Smooth muscle cell (in vitro differentiated cells): Measurements from ENCODE around the gene NPR1. TPM values are rescaled to one million over a fixed set of nuclear protein-coding genes. Genes with fewer than 3 reads are reported as not detected.

Source experiments
- DNase-seq: peaks from one replicate; lab custom pipeline; 2025; ENCODE audit not compliant: unreplicated experiment; lab: John Stamatoyannopoulos, UW
- H2AFZ ChIP-seq: fragments of 200-600 bp; sonication (generic); 2 replicates; pipeline ENCODE4 v1.6.0; 2016; ENCODE audit warnings: antibody characterized with exemption, low read depth, mild to moderate bottlenecking
- H3F3A ChIP-seq: fragments of 200-600 bp; sonication (generic); 2 replicates; pipeline ENCODE4 v1.6.0; 2017; ENCODE audit warnings: antibody characterized with exemption, low read depth
- H3K27ac ChIP-seq: fragments of 200-600 bp; sonication (generic); 2 replicates; pipeline ENCODE4 v1.5.1; 2016; ENCODE audit warnings: low read depth, mild to moderate bottlenecking
- H3K27me3 ChIP-seq: fragments of 200-600 bp; sonication (generic); 2 replicates; pipeline ENCODE4 v1.6.1; 2016; ENCODE audit warnings: low read depth, mild to moderate bottlenecking
- H3K36me3 ChIP-seq: fragments of 200-600 bp; sonication (generic); 2 replicates; pipeline ENCODE4 v1.5.1; 2016; ENCODE audit warnings: low read depth
- H3K4me1 ChIP-seq: fragments of 200-600 bp; sonication (generic); 2 replicates; pipeline ENCODE4 v1.5.1; 2016; ENCODE audit warnings: low read depth
- H3K4me2 ChIP-seq: fragments of 200-600 bp; sonication (generic); 2 replicates; pipeline ENCODE4 v1.6.0; 2016; ENCODE audit warnings: mild to moderate bottlenecking
- H3K4me3 ChIP-seq: fragments of 200-600 bp; sonication (generic); 2 replicates; pipeline ENCODE4 v1.5.1; 2016; ENCODE audit warnings: mild to moderate bottlenecking
- H3K79me2 ChIP-seq: fragments of 200-600 bp; sonication (generic); 2 replicates; pipeline ENCODE4 v1.6.0; 2016; ENCODE audit warnings: low read depth, mild to moderate bottlenecking
- H3K9ac ChIP-seq: fragments of 200-600 bp; sonication (generic); 2 replicates; pipeline ENCODE4 v1.6.0; 2016; ENCODE audit warnings: low read depth
- H3K9me3 ChIP-seq: fragments of 200-600 bp; sonication (generic); replicated peaks from 2 replicates; pipeline ENCODE4 v1.5.1; 2016; ENCODE audit warnings: low read depth
- H4K20me1 ChIP-seq: fragments of 200-600 bp; sonication (generic); 2 replicates; pipeline ENCODE4 v1.6.0; 2016; ENCODE audit warnings: low read depth
- CTCF ChIP-seq: fragments of 200-600 bp; sonication (generic); IDR thresholded peaks from 2 replicates; pipeline ENCODE4 v1.5.1; 2017; ENCODE audit warnings: borderline replicate concordance, mild to moderate bottlenecking, antibody characterized with exemption; ENCODE audit not compliant: insufficient read depth, poor library complexity, severe bottlenecking
- WGBS: methylation state at CpG from one replicate; pipeline ENCODE4 v1.1.7; 2016; ENCODE audit warnings: low lambda C conversion rate; 5-methylcytosine and 5-hydroxymethylcytosine counted together
- polyA plus RNA-seq: library from polyadenylated mRNA; unstranded; fragments of >200 nt; fragmentation: Nextera tagmentation; extraction: Ambion mirVana; gene quantifications from 2 replicates; pipeline ENCODE4 v1.2.1, GENCODE V29; 2016
- total RNA-seq: library from RNA; depleted of rRNA; stranded (reverse); fragments of >200 nt; gene quantifications from 2 replicates; pipeline ENCODE4 v1.2.3, GENCODE V29; 2014

Gene NPR1
- total RNA-seq (0.09 and 0.54 TPM in 2 replicates), polyA plus RNA-seq (0.24 and 0.40 TPM in 2 replicates)

- Histone ChIP-seq H2AFZ (peak within 1 kb of the TSS; percentile 85), H3K27me3 (peaks cover 39% of the 10 kb centered on the region), H3K4me1 (peaks cover 17% of the 10 kb centered on the region), H3K27ac (no peak within 1 kb of the TSS), H3F3A (no peaks in the 10 kb centered on the region), H3K9ac (no peak within 1 kb of the TSS), H3K79me2 (no peaks in the 10 kb centered on the region), H3K4me3 (peak within 1 kb of the TSS; percentile 52), H3K36me3 (no peaks in the 10 kb centered on the region), H4K20me1 (no peaks in the 10 kb centered on the region), H3K4me2 (peak within 1 kb of the TSS; percentile 93), H3K9me3 (no peaks in the 10 kb centered on the region)
- under 1% methylated on average over 48 of the region's 78 CpGs for WGBS
- DNase-seq = no peak
- TF ChIP-seq CTCF = no peak
These were observed at the start of gene NPR1 for GRCh38 chr1:153678519-153679336. Gene NPR1 (plus strand): TSS chr1:153678688. CDS start chr1:153679109, 421 bp downstream.

- DNase-seq = no peak
- peaks cover 17% of the 10 kb centered on the region for H3K4me1 ChIP-seq
- H3K4me3 ChIP-seq = no peak overlapping the region
- no peak overlapping the region for H3K9ac ChIP-seq
- H3K27ac ChIP-seq = peak overlapping the region; percentile 24
- no peaks in the 10 kb centered on the region for H3F3A ChIP-seq
- TF ChIP-seq CTCF = no peak
- peak overlapping the region; percentile 13 for H3K4me2 ChIP-seq
- H3K9me3 ChIP-seq = no peaks in the 10 kb centered on the region
- H3K79me2 ChIP-seq = peaks cover 8% of the 10 kb centered on the region
- no peaks in the 10 kb centered on the region for H3K36me3 ChIP-seq
- no peaks in the 10 kb centered on the region for H3K27me3 ChIP-seq
- WGBS = 96% methylated on average over 5 of the region's 5 CpGs
- H2AFZ ChIP-seq = no peak overlapping the region
- no peaks in the 10 kb centered on the region for H4K20me1 ChIP-seq
These were observed 49.2 kb upstream of the NPR1 start for GRCh38 chr1:153629343-153629665.

- H3K4me2 ChIP-seq = peak overlapping the region; percentile 13
These were observed 48.5 kb upstream of the NPR1 start for GRCh38 chr1:153629971-153630370.

More at GRCh38 chr1:153629971-153630370, 48.5 kb upstream of the NPR1 start:
- Histone ChIP-seq H3K36me3 (no peaks in the 10 kb centered on the region), H3K4me1 (peaks cover 18% of the 10 kb centered on the region), H3K9ac (no peak overlapping the region), H3K27me3 (no peaks in the 10 kb centered on the region), H3K9me3 (no peaks in the 10 kb centered on the region), H3F3A (no peaks in the 10 kb centered on the region), H3K27ac (peak overlapping the region; percentile 24), H2AFZ (no peak overlapping the region), H3K4me3 (no peak overlapping the region), H3K79me2 (peaks cover 15% of the 10 kb centered on the region), H4K20me1 (peaks cover 7% of the 10 kb centered on the region)
- no peak for TF ChIP-seq CTCF
- 50% methylated on average over 1 of the region's 1 CpG for WGBS
- no peak for DNase-seq
